UCSD-AML1 (cell line): ENCODE measurements around the gene RFC3.

ENCODE experiments used
- DNase-seq: peaks from one replicate; lab custom pipeline; 2025; ENCODE audit not compliant: unreplicated experiment; lab: John Stamatoyannopoulos, UW

RFC3 gene

DNA sequence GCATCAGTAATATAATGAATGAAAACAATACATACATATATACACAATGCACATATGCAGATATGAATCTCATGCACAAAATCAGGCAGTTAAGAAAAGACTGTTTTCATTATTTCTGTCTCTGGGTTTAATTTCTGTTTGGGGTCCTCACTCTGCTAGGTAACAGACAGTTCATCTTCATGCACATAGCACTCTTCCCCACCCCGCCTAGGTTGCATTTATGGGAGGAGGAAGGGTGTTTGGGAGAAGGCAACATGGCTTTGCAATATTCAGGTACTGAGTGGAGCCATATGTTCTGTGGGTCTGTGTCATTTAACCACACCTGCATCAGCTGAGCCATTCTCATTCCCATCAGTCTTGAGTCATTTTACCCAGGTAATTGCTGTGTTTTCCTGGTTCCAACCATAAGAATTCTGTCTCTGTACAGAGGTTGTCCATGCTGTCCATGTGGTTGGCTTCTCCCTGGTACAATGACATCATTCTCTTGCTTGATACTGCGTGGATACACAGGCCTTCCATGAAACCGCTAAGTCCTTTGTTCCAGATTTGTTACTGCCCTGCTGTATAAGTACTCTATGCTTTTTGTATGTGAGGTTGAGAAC lies 45.3 kb downstream of the RFC3 start:
- no peak for DNase-seq

- no peak for DNase-seq
Measured at GRCh38 chr13:33865945-33866344, 48.0 kb downstream of the RFC3 start.

DNA sequence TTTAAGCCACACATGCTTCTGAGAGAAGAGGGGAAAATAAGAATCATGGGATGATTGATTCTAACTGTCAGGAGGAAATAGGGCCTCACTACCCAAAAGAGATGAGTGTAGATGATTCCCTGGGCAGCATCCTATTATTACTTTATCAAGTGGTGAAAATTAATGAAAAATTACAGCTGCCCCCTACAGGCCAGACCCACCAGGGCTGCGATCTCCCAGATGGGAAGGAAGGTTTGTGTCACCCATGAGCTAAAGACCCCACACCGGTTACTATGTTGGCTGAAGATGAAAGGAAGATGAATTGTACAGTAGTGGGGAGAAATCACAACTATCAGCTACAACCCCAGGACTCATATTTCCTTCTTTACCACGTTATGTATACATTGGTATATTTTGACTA lies 49.5 kb downstream of the RFC3 start:
- DNase-seq: no peak

GRCh38 chr13:33868343-33868994 lies 50.5 kb downstream of the RFC3 start:
- DNase-seq: no peak

DNA sequence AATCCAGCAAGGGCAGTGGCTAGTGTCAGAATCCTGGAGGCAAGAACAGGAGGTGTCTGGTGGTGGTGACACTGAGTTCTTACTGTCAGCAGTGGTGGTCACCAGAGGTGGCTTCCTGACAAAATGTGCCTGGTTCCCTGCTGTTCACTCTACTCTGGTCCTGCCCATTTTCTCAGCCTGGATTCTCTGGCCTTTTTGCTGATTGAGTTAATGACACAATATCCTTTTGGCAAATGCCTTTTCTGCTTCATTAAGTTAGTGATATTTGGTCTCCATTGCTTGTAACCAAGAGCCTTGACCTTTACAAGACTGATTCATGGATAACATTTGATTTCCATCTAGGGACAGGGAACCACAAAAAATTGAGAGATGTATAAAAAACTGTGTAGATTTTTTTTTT lies 51.1 kb downstream of the RFC3 start:
- DNase-seq: no peak

DNA sequence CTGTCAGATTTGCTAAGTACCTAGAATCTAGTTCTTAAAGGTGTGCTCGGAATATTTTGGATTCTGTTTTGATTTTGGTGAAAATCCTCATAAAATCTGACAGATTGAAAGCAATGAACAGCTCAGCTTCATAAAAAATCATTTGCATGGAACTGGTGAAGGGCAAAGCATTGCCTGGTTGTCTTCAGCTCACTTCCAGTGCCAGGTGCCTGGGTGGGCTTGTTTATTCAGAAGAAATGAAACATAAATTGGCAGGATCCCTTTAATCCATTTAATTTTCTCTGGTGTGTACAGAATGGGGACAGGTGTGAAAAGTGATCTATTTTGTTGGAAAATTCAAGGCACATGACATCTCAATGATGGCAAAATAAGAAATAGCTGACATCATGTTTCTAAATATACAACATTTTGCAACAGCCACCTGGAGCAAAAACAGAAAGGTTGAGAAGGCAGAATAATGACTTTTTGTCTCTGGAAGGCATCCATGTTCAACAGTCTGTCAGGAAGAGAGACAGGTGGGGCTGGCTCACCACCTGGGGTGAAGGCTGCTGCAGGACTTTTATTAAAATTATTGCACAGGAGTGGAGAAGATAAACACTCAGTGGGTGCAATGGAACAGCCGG lies 52.2 kb downstream of the RFC3 start:
- no peak for DNase-seq

- DNase-seq: no peak
Measured at GRCh38 chr13:33871207-33872004, 53.5 kb downstream of the RFC3 start.

GRCh38 chr13:33872005-33872351 lies 54.0 kb downstream of the RFC3 start:
- DNase-seq: no peak

- DNase-seq: no peak
Measured at GRCh38 chr13:33873251-33873908, 55.4 kb downstream of the RFC3 start.

DNA sequence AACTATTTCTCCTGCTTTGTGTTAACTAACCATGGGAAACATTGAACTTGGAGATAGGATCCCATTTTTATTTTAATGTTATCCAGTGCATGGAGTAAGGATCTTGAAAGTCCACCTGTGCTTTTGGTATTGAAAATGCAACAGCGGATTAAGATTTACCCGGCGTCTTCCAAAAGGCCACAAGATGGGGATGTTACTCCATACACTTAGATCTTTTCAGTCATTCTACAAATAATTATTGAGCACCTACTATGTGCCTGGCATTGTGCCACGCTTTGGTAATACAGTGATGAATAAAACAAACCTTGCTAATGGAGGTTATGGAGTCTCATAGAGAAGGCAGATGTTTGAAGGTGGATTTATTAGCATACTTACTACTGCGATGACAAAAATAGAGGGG lies 56.9 kb downstream of the RFC3 start:
- no peak for DNase-seq

DNA sequence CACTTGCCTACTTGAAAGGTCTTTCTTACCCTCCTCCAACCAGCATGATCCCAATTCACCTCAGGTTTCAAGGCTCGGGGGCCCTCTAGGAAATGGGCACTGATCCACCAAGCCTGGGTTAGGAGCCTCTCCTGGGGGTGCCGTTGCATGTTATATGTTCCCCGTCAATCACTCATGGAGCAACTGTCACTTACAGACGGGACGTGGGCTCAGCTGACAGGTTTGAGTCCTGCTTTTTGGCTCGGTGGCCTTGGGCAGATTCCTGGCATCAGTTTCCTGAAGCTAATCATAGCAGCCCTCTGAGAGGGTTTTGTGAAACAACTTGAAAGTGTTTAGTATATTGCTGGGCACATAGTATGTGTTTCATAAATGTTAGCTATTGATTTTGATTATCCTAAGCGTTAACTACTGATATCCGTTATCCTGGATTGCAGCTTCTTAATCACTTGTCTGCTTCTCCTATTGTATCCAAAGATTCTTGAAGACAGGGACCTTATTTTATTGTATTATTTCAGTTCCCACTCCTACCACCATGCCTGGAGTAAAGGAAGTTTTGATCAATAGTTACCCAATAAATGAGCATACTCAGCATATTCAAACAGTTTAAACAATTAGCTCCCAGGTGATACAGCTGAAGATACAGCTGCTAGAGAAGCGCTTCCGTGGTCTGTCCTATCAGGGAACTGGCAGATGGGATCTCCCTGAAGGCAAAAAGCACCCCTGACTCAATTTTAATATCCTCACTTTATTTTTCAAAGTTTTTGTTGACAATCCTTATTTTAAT lies 57.9 kb downstream of the RFC3 start:
- peak; percentile 11 for DNase-seq

DNA sequence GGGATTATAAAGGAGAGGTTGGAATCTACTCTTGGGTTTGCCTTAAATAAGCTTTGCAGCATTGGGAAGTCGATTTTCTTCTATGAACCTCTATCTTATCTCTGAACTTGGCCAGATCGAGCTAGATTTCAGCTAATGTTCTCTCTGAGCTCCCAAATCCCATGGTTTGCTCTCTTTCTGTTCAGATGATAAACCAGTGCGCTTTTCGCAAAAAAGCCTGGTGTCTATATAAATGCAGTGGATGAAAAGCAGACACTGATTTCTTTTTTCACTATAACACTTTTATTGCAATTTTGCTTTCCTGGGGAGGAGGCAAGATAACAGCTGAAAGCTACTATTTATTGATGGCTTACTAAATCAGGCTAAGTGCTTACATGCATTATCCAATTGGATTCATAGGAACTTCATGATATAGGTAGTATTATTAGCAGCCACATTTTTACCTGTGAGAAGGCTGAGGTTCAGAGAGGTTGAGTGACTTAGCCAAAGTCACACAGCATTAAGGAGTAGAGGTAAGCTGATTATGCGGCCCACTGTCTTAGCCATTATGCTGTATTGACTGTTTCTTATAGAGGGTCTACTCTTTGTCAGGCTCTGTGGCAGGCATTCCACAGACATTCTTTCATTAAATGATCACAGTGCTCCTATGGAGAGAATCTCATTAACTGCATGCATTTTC lies 58.9 kb downstream of the RFC3 start:
- DNase-seq: no peak

- DNase-seq: no peak
Measured at GRCh38 chr13:33879118-33879517, 61.2 kb downstream of the RFC3 start.

DNA sequence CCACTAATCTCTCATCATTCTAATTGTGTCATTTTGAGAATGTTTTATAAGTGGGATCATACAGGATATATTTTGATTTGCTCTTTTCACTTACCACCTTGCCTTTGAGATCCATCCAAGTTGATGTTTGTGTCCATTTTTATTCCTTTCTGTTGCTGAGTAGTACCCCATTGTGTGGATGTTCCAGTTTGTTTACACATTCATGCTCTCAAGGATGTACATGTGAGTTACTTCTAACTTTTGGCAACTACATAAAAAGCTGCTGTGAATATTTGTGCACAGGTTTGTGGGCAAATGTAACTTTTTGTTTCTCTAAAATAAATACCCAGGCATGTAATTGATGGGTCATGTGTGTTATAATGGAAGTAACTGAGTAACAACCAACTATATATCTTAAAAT lies 64.9 kb downstream of the RFC3 start:
- DNase-seq: no peak

DNA sequence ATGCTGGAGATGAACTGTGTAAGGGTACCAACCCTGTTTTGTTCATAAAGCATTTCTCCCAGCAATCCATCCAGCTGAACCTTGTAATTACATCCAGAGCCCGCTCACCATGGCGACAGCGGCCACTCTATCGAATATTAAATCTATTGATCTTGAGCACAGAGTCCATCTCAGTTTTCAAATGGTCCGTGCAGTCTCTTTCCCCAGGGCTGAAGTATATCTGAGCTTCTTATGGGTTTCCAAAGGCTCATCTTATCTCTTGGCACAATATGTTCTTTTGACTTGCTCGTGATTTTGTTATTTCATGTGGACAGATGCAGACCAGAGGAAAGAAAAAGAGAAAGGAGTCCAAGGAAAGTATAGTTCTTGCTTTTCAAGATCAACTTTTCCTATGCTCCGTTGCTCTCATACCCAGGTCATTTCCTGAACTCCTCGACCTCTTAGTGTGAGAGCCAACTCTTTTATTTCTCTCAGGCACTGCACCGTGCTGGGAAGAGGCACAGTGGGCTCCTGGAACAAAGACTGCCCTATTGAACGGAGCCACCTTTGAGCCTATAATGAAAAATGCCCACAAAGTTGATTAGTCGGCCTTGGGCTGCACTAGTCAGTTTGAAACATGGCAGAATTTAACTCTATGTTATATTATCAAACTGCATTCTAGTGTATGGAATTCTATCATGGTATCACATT lies 66.7 kb downstream of the RFC3 start:
- DNase-seq: no peak
